GM19395 (cell line): Measurements from ENCODE around the gene EHD3.

Experiments
- ATAC-seq: cut with Tn5 transposase; IDR thresholded peaks from one replicate; pipeline ENCODE4 v1.9.1; 2021; ENCODE audit warnings: mild to moderate bottlenecking, moderate library complexity; ENCODE audit not compliant: unreplicated experiment

The EHD3 gene

GRCh38 chr2:31233741-31234682 lies at the start of gene EHD3:
TSS of gene EHD3 (plus strand) at chr2:31234152. CDS start at chr2:31234622, 470 bp downstream.
- ATAC-seq, result peak; percentile 96

GRCh38 chr2:31187166-31187565 lies 46.8 kb upstream of the EHD3 start:
- no peak for ATAC-seq

GRCh38 chr2:31188131-31188530 lies 45.8 kb upstream of the EHD3 start:
- ATAC-seq, result no peak

- ATAC-seq, result no peak
Measured at GRCh38 chr2:31189141-31189540, 44.8 kb upstream of the EHD3 start.

GRCh38 chr2:31190188-31190587 lies 43.8 kb upstream of the EHD3 start:
- no peak for ATAC-seq

- ATAC-seq, result no peak
Measured at GRCh38 chr2:31191931-31192330, 42.0 kb upstream of the EHD3 start.

GRCh38 chr2:31192396-31192795 lies 41.6 kb upstream of the EHD3 start:
- no peak for ATAC-seq

GRCh38 chr2:31192851-31193392 lies 41.0 kb upstream of the EHD3 start:
- ATAC-seq, result no peak

GRCh38 chr2:31193806-31194205 lies 40.1 kb upstream of the EHD3 start:
- no peak for ATAC-seq

- no peak for ATAC-seq
Measured at GRCh38 chr2:31196622-31197021, 37.3 kb upstream of the EHD3 start.

- no peak for ATAC-seq
Measured at GRCh38 chr2:31197166-31197565, 36.8 kb upstream of the EHD3 start.

GRCh38 chr2:31197669-31198068 lies 36.3 kb upstream of the EHD3 start:
- ATAC-seq, result no peak

- ATAC-seq, result no peak
Measured at GRCh38 chr2:31199206-31199605, 34.7 kb upstream of the EHD3 start.

- no peak for ATAC-seq
Measured at GRCh38 chr2:31200972-31201371, 33.0 kb upstream of the EHD3 start.

- no peak for ATAC-seq
Measured at GRCh38 chr2:31202041-31202440, 31.9 kb upstream of the EHD3 start.

- ATAC-seq, result no peak
Measured at GRCh38 chr2:31202833-31203232, 31.1 kb upstream of the EHD3 start.

GRCh38 chr2:31203916-31204315 lies 30.0 kb upstream of the EHD3 start:
- ATAC-seq, result no peak

GRCh38 chr2:31204783-31205182 lies 29.2 kb upstream of the EHD3 start:
- no peak for ATAC-seq

GRCh38 chr2:31205186-31205585 lies 28.8 kb upstream of the EHD3 start:
- ATAC-seq, result no peak

- ATAC-seq, result no peak
Measured at GRCh38 chr2:31205613-31206012, 28.3 kb upstream of the EHD3 start.

GRCh38 chr2:31207790-31208189 lies 26.2 kb upstream of the EHD3 start:
- ATAC-seq, result no peak

- no peak for ATAC-seq
Measured at GRCh38 chr2:31208240-31208639, 25.7 kb upstream of the EHD3 start.
